Measurements from ENCODE around the gene EFS.

EFS gene

DNA sequence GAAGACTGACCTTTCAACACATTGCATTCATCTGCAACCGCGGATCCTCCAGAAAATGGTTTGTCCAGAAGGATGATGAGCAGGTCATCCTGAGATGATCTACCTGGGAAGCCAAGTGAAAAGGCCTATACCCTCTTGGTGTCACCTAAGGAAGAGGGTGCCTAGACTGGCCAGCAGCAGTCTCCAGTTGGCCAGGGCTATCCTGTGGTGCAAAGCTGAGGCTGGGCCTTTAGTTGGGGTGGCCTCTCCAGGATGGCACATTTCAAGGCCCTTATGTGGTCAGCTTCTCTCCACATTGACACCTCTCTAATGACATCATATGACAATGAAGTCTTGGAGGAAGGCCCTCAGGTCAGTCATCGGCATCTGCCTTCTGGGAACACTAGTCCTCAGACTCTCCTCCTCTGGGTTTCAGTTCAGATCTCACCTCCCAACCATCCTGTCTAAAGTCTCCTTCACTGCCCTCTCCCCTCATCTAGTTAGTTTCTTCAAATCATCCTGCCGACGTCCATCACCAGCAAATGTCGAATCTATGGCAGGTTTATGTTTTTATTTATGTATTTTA, 9.0 kb downstream of the EFS start:
- DNase-seq (ENCODE audit: low spot score) = peak; percentile 4
- in situ Hi-C loops (cut with MboI; ENCODE audit: low sequenced_read_pairs, unreplicated experiment) = no loop called here
- TF ChIP-seq, protein P1, sequence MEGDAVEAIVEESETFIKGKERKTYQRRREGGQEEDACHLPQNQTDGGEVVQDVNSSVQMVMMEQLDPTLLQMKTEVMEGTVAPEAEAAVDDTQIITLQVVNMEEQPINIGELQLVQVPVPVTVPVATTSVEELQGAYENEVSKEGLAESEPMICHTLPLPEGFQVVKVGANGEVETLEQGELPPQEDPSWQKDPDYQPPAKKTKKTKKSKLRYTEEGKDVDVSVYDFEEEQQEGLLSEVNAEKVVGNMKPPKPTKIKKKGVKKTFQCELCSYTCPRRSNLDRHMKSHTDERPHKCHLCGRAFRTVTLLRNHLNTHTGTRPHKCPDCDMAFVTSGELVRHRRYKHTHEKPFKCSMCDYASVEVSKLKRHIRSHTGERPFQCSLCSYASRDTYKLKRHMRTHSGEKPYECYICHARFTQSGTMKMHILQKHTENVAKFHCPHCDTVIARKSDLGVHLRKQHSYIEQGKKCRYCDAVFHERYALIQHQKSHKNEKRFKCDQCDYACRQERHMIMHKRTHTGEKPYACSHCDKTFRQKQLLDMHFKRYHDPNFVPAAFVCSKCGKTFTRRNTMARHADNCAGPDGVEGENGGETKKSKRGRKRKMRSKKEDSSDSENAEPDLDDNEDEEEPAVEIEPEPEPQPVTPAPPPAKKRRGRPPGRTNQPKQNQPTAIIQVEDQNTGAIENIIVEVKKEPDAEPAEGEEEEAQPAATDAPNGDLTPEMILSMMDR (IDR thresholded peaks at IDR 0.05; ENCODE audit: borderline replicate concordance, control extremely low read depth, extremely low read depth, insufficient read depth, missing control alignments) = no peak

DNA sequence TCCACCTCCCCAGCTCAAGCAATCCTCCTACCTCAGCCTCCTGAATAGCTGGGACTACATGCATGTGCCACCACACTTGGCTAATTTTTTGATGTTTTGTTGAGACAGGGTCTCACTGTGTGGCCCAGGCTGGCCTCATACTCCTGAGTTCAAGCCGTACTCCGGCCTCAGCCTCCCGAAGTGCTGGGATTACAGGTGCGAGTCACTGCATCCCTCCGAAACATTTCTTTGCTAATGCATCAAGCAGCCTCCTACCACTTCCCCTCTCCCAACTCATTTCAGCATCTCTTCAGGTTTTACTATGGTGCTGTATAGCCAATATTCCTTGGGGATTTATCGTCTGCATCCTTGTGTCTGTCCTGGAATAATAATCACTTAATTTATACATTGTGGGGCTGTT, 10.0 kb downstream of the EFS start:
- TF ChIP-seq, protein P1 (IDR thresholded peaks at IDR 0.05; ENCODE audit: borderline replicate concordance, control extremely low read depth, extremely low read depth, insufficient read depth, missing control alignments) = no peak
- DNase-seq (ENCODE audit: low spot score) = no peak
- in situ Hi-C loops (cut with MboI; ENCODE audit: low sequenced_read_pairs, unreplicated experiment) = no loop called here

DNA sequence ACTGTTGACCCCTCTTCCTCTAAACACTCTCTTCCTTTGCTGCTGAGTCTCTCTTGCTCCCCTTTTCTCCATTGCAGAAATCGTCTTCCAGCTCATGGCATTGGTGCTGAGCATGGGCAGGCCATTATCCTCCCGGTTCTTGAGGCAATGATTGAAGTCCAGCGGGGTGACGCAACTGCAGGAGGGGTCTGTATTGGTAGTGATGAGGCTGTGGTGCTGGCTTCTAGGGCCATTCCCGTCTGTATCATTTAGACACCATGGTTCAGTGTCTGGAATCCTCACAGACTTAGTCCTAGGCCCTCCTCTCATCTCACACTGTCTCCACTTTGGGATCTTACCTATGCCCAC, 11.6 kb downstream of the EFS start:
- in situ Hi-C loops (cut with MboI; ENCODE audit: low sequenced_read_pairs, unreplicated experiment) = no loop called here
- TF ChIP-seq, protein P1 (IDR thresholded peaks at IDR 0.05; ENCODE audit: borderline replicate concordance, control extremely low read depth, extremely low read depth, insufficient read depth, missing control alignments) = no peak
- peak; percentile 12 for DNase-seq (ENCODE audit: low spot score)

DNA sequence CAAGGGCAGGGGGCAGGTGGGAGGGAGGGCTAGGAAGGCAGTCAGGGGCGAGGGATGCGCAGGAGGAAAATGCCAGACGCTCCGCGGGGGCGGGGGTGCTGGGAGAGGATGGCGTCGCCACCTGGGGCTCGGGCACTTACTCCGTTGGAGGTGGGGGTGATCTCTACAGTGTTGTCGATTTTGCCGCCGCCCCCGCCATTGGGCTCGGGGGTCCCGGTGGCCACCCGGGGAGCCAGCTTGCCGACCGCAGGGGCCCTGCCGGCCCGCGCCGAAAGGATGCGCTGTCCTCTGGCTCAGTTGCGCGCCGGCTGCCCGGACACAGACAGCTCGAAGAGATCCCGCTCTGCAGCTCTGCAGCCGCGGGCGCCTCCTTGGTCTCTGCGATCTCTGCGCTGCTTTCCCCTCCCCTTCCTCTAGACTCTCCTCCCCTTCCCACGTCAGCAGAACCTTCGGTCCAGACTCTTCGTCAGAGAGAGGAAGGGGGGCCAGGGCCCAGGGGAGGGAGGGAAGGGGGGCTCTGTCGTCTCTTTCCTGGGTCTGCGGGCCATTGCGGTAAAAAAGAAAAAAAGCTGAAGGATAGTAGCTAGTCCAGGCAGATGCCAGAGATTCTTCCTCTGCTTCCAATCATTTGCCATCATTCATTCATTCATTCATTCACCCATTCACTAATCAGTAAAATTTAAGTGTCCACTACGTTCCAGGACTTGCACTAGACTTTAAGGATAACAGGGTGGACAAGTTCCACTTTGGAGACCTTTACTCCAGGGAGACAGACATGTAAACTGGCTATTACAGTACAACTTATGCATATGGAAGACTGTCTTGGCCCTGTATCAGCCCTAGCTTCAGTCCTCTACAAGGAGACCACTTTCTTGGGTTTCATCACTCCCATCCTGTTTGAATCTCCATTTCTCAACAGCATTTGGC, 12.2 kb downstream of the EFS start, which contains the start of gene SLC22A17:
TSS of gene SLC22A17 (minus strand) at position 382 of the 927 bp plus-strand sequence.
- peak; percentile 61 for DNase-seq (ENCODE audit: low spot score)
- TF ChIP-seq, protein P1 (IDR thresholded peaks at IDR 0.05; ENCODE audit: borderline replicate concordance, control extremely low read depth, extremely low read depth, insufficient read depth, missing control alignments) = no peak

DNA sequence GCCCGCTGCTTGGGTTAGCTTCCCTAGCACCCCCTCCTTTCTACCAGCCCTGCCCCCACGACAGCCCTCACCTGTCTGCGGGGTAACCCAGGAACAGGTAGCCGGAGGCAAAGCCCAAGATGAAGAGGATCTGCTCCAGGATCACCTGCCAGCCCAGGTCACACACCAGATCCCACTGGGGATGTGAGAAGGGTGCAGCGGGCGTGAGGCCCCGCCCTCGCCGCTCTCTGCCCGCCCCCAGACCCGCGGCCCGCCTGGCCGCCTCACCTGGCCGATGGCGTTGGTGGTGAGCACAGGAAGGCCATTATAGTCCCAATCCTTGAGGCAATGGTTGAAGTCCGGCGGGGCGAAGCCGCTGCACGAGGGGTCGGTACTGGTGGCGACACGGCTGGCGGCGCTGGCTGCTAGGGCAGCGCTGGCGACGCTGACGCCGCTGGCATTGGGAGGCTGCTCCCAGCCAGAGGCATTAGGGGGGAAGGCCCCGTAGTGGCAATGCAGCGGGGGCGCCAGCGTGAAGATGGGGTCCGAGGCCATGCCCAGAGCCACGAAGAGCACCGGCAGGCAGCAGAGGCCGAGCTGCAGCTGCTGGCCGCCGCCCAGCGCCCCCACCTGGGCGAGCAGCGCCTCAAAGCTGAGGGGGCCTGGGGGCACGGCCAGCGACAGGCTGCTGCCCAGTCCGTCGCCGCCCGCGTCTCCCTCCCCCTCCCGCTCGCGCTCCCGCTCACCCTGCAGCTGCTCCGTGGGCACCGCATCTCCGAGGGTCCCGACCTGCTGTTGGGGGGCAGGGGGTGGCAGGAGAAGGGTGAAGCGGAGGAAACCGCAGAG, 13.1 kb downstream of the EFS start:
- in situ Hi-C loops (cut with MboI; ENCODE audit: low sequenced_read_pairs, unreplicated experiment) = no loop called here
- TF ChIP-seq, protein P1 (IDR thresholded peaks at IDR 0.05; ENCODE audit: borderline replicate concordance, control extremely low read depth, extremely low read depth, insufficient read depth, missing control alignments) = no peak
- DNase-seq (ENCODE audit: low spot score) = peak; percentile 46

More for the DNA sequence above, 12.2 kb downstream of the EFS start, which contains the start of gene SLC22A17:
- in situ Hi-C loops (cut with MboI; ENCODE audit: low sequenced_read_pairs, unreplicated experiment) = no loop called here

DNA sequence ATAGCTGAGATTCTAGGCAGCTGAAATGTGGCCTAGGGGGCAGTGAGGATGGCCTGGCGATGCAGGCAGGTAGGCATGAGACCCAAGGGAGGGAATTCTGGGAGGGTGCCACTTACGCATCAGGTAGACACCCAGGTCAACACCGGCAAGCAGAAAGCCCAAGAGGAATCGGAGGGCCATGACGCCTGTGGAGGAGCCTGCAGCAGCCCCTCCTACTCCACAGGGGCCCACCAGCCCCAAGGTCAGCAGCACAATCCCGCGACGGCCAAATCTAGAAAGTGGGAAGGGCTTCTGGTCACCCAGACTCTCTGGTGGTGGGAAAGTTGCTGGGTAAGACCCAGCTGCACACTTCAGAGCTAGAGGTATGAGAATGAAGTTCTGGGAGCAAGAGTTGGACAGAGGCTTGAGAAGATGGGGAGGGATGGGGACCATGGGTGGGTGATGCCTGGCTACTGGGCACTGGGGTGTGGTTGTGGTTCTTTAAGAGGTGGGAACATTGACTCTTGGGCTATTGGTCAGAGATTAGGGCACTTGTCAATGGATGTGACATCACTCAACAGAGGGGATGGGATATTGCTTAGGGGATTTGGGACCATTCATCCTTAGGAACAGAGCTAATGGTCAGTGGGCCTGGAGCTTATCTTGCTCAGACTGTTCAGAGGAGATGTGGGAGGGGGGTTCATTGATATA, 15.7 kb downstream of the EFS start:
- peak; percentile 21 for DNase-seq (ENCODE audit: low spot score)
- in situ Hi-C loops (cut with MboI; ENCODE audit: low sequenced_read_pairs, unreplicated experiment) = no loop called here
- TF ChIP-seq, protein P1 (IDR thresholded peaks at IDR 0.05; ENCODE audit: borderline replicate concordance, control extremely low read depth, extremely low read depth, insufficient read depth, missing control alignments) = no peak
